Prostate gland (tissue), 2 donors: ENCODE measurements around the gene SIAH2.

ENCODE experiments used
- POLR2AphosphoS5 ChIP-seq: sonication (generic); formaldehyde crosslinking; IDR thresholded peaks from one replicate; pipeline ENCODE4 v1.6.1; 2017; ENCODE audit warnings: antibody characterized with exemption
- TF ChIP-seq, protein P1 (sequence below), 4 experiments: fragments of 200-600 bp in 2 of 4; fragments of 450-650 bp in 2 of 4; sonication (generic) in 2 of 4; IDR thresholded peaks; 1 replicate in 3 of 4; 2 replicates in 1 of 4; pipeline ENCODE4 v1.5.1; 2016 to 2019; ENCODE audit warnings: antibody characterized with exemption in 4 of 4, mild to moderate bottlenecking in 2 of 4, moderate library complexity in 2 of 4

DNA sequence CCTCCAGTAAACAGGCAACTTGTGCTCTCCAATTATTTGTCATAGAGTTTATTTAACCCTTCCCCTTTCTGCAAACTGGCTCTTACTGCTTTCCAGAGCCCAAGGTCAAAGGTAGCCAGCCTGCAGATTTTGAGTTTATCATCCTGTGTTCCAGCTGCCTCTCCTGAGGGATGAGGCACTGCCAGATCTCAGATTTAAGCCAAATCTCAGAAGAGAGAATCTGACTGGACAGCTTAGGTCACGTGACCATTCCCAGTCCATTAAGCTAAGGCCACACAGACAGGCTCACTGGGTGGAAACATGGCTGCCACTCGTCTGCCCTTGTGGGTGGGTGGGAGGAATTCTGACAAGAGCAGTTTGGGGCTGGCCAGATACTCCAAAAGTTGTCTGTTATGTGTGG, 8.6 kb upstream of the SIAH2 start:
- no peak for TF ChIP-seq POLR2AphosphoS5
- TF ChIP-seq, protein P1, sequence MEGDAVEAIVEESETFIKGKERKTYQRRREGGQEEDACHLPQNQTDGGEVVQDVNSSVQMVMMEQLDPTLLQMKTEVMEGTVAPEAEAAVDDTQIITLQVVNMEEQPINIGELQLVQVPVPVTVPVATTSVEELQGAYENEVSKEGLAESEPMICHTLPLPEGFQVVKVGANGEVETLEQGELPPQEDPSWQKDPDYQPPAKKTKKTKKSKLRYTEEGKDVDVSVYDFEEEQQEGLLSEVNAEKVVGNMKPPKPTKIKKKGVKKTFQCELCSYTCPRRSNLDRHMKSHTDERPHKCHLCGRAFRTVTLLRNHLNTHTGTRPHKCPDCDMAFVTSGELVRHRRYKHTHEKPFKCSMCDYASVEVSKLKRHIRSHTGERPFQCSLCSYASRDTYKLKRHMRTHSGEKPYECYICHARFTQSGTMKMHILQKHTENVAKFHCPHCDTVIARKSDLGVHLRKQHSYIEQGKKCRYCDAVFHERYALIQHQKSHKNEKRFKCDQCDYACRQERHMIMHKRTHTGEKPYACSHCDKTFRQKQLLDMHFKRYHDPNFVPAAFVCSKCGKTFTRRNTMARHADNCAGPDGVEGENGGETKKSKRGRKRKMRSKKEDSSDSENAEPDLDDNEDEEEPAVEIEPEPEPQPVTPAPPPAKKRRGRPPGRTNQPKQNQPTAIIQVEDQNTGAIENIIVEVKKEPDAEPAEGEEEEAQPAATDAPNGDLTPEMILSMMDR (IDR thresholded peaks at IDR 0.05), result no peak
